Osteoblast (primary cell): ENCODE measurements around the gene AZIN2. TPM values are rescaled to one million over a fixed set of nuclear protein-coding genes. Genes with fewer than 3 reads are reported as not detected.

ENCODE experiments used
- DNase-seq: peaks from one replicate; pipeline ENCODE4 v3.0.0; 2011; ENCODE audit warnings: low spot score, mixed read lengths; ENCODE audit not compliant: insufficient read length; ENCODE audit errors: missing footprints
- H2AFZ ChIP-seq: 2 replicates; pipeline ENCODE4 v1.6.0; 2011; ENCODE audit warnings: mild to moderate bottlenecking, low read length
- H3K27ac ChIP-seq: 2 replicates; pipeline ENCODE4 v1.5.1; 2011; ENCODE audit warnings: mild to moderate bottlenecking, low read depth, low read length, moderate library complexity
- H3K27me3 ChIP-seq: 2 replicates; pipeline ENCODE4 v1.6.0; 2012; ENCODE audit warnings: mild to moderate bottlenecking, control low read depth, inconsistent platforms, low read length, moderate library complexity; ENCODE audit not compliant: insufficient read depth
- H3K36me3 ChIP-seq: 2 replicates; pipeline ENCODE4 v1.5.1; 2011; ENCODE audit warnings: mild to moderate bottlenecking, low read length, control low read depth, moderate library complexity; ENCODE audit not compliant: insufficient read depth
- H3K4me1 ChIP-seq: 2 replicates; pipeline ENCODE4 v1.5.1; 2011; ENCODE audit warnings: mild to moderate bottlenecking, low read length, control low read depth, moderate library complexity; ENCODE audit not compliant: insufficient read depth
- H3K4me2 ChIP-seq: 2 replicates; pipeline ENCODE4 v1.6.0; 2011; ENCODE audit warnings: mild to moderate bottlenecking, low read length; ENCODE audit not compliant: insufficient read depth
- H3K4me3 ChIP-seq: fragments of 200-600 bp; sonication (generic); 3 replicates; pipeline ENCODE4 v1.5.1; 2012; ENCODE audit warnings: mild to moderate bottlenecking, low read length, inconsistent platforms; ENCODE audit not compliant: insufficient read depth
- H3K79me2 ChIP-seq: 2 replicates; pipeline ENCODE4 v1.6.0; 2012; ENCODE audit warnings: mild to moderate bottlenecking, low read length, control low read depth, inconsistent platforms; ENCODE audit not compliant: insufficient read depth
- H3K9me3 ChIP-seq: 2 replicates; pipeline ENCODE4 v1.5.1; 2011; ENCODE audit warnings: low read depth, low read length, control low read depth
- H4K20me1 ChIP-seq: 2 replicates; pipeline ENCODE4 v1.6.0; 2012; ENCODE audit warnings: mild to moderate bottlenecking, low read length, control low read depth; ENCODE audit not compliant: insufficient read depth
- CTCF ChIP-seq: IDR thresholded peaks from 2 replicates; pipeline ENCODE4 v1.5.1; 2011; ENCODE audit warnings: mild to moderate bottlenecking, low read depth, low read length, moderate library complexity; ENCODE audit errors: extremely low read depth
- total RNA-seq: library from RNA; depleted of rRNA; stranded (reverse); fragments of >200 nt; gene quantifications from 2 replicates; pipeline ENCODE4 v1.2.3, GENCODE V29; 2012

The AZIN2 gene
- total RNA-seq, 1 donor, result 18.8 TPM

- no peaks in the 10 kb centered on the region for H3K36me3 ChIP-seq
- H3K79me2 ChIP-seq, result no peaks in the 10 kb centered on the region
- H4K20me1 ChIP-seq, result no peaks in the 10 kb centered on the region
- H3K9me3 ChIP-seq, result no peaks in the 10 kb centered on the region
- no peak overlapping the region for H3K4me2 ChIP-seq
- no peak overlapping the region for H2AFZ ChIP-seq
- peaks cover 6% of the 10 kb centered on the region for H3K4me1 ChIP-seq
- TF ChIP-seq CTCF, result peak; percentile 53
- H3K4me3 ChIP-seq, result no peak overlapping the region
- no peaks in the 10 kb centered on the region for H3K27me3 ChIP-seq
- DNase-seq, result no peak
- no peak overlapping the region for H3K27ac ChIP-seq
These were observed 56.8 kb downstream of the AZIN2 start for GRCh38 chr1:33137800-33138199.

GRCh38 chr1:33140153-33141149 is 59.5 kb downstream of the AZIN2 start:
- Histone ChIP-seq H3K36me3 (no peaks in the 10 kb centered on the region), H3K27ac (no peak overlapping the region), H3K27me3 (no peaks in the 10 kb centered on the region), H4K20me1 (no peaks in the 10 kb centered on the region), H3K9me3 (no peaks in the 10 kb centered on the region), H3K79me2 (no peaks in the 10 kb centered on the region), H3K4me1 (peaks cover 17% of the 10 kb centered on the region), H2AFZ (no peak overlapping the region), H3K4me3 (no peak overlapping the region), H3K4me2 (no peak overlapping the region)
- TF ChIP-seq CTCF, result no peak
- DNase-seq, result peak; percentile 83

- no peak for DNase-seq
- Histone ChIP-seq H3K79me2 (no peaks in the 10 kb centered on the region), H3K9me3 (no peaks in the 10 kb centered on the region), H3K27me3 (no peaks in the 10 kb centered on the region), H3K27ac (no peak overlapping the region), H3K4me2 (no peak overlapping the region), H3K4me1 (peaks cover 17% of the 10 kb centered on the region), H3K4me3 (no peak overlapping the region), H3K36me3 (no peaks in the 10 kb centered on the region), H4K20me1 (no peaks in the 10 kb centered on the region), H2AFZ (no peak overlapping the region)
- TF ChIP-seq CTCF, result no peak
These were observed 60.3 kb downstream of the AZIN2 start for GRCh38 chr1:33141216-33141615.

- H3K4me3 ChIP-seq, result no peak overlapping the region
- TF ChIP-seq CTCF, result no peak
- H3K27me3 ChIP-seq, result no peaks in the 10 kb centered on the region
- no peaks in the 10 kb centered on the region for H4K20me1 ChIP-seq
- H3K27ac ChIP-seq, result no peak overlapping the region
- H3K4me1 ChIP-seq, result peaks cover 17% of the 10 kb centered on the region
- H3K36me3 ChIP-seq, result no peaks in the 10 kb centered on the region
- peak; percentile 38 for DNase-seq
- no peaks in the 10 kb centered on the region for H3K9me3 ChIP-seq
- H3K79me2 ChIP-seq, result no peaks in the 10 kb centered on the region
- no peak overlapping the region for H3K4me2 ChIP-seq
- H2AFZ ChIP-seq, result no peak overlapping the region
These were observed 60.8 kb downstream of the AZIN2 start for GRCh38 chr1:33141781-33142180.
